Measurements from ENCODE around the gene WDR45B.
"Not testable (repeated sequence)": the region's sequence is repeated elsewhere in the genome, so short reads cannot be mapped to it uniquely, and the experiment has no call there.

The WDR45B gene

GRCh38 chr17:82577300-82577699 lies 70.9 kb downstream of the WDR45B start:
- DNase-seq, result no peak

GRCh38 chr17:82575581-82576221 lies 72.5 kb downstream of the WDR45B start:
- not testable (repeated sequence) for DNase-seq

GRCh38 chr17:82574041-82574440 lies 74.2 kb downstream of the WDR45B start:
- no peak for DNase-seq

GRCh38 chr17:82571855-82572254 lies 76.4 kb downstream of the WDR45B start:
- DNase-seq, result no peak

GRCh38 chr17:82570277-82570676 lies 78.0 kb downstream of the WDR45B start:
- no peak for DNase-seq

GRCh38 chr17:82569621-82570020 lies 78.6 kb downstream of the WDR45B start:
- DNase-seq, result no peak

GRCh38 chr17:82568997-82569393 lies 79.2 kb downstream of the WDR45B start:
- DNase-seq, result no peak

GRCh38 chr17:82567286-82567685 lies 81.0 kb downstream of the WDR45B start:
- DNase-seq, result no peak

- DNase-seq, result no peak
Observed at GRCh38 chr17:82566129-82566960, 81.9 kb downstream of the WDR45B start.

GRCh38 chr17:82565551-82565950 lies 82.7 kb downstream of the WDR45B start:
- no peak for DNase-seq
